Activated T-helper 1 cell treated with anti-CD3 and anti-CD28 coated beads, Interleukin-2, amount 50 U/mL, for 16 hours (primary cell): Measurements from ENCODE around the gene HMGCR.

ENCODE experiments used
- DNase-seq, 2 donors: peaks; one replicate each; pipeline ENCODE4 v3.0.0-alpha.2; 2020; ENCODE audit warnings: low read depth in 1 of 2, low spot score in 1 of 2

HMGCR gene

DNA sequence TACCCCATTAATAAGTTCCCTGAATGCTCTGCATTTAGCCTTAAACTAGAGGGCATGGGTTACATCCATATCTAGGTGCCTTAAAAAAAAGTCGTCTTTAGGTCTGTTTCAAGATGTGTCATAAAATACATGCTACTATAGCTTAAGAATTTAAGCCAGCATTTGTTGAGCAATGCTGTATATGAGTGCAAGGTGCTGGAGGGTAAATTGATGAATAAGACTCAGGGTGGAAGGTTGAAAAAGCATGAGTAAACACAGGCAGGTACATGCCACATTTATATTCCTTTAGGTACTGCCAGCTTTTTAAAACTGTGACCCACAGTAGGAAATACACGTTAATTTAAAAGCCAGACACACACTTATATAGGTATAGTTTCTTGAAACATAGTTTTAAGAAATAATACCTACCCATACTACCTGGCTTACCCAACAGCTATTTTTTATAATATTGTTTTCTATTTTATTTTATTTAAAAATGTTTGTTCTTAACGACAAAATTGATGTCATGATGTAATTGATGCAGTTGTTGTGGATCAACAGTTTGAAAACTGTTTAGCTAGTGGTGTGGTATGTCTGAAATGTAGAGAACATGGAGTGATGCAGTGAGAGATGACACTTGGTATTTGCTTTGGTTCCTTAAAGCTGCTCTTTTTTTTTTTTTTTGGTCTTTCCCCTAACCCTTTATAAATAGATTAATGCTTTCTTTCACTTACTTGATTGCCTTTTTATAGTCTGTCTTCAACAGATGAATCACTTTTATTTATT lies 3.9 kb downstream of the HMGCR start:
- DNase-seq: no peak

GRCh38 chr5:75341934-75342333 lies 4.9 kb downstream of the HMGCR start:
- no peak for DNase-seq

GRCh38 chr5:75342836-75343235 lies 5.8 kb downstream of the HMGCR start:
- DNase-seq: no peak

GRCh38 chr5:75348241-75348640 lies 11.2 kb downstream of the HMGCR start:
- DNase-seq: no peak

DNA sequence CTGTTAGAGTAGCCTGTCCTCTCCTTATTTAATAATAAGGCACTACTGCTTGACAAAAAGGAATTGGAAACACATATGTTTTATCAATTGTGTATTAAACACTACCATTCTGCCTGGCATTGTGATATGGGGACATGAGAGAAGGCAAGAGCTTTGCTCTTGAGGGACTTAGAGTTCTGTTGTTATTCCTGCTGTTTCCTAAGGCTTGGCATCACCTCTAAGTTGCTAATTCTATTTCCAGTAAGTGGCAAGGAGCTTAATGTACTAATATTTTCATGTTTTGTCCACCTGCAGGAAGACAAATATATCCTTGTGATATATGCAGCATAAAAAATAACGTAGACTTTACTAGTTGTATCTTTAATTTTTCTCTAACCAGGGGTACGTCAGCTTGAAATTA lies 12.6 kb downstream of the HMGCR start:
- DNase-seq: no peak

DNA sequence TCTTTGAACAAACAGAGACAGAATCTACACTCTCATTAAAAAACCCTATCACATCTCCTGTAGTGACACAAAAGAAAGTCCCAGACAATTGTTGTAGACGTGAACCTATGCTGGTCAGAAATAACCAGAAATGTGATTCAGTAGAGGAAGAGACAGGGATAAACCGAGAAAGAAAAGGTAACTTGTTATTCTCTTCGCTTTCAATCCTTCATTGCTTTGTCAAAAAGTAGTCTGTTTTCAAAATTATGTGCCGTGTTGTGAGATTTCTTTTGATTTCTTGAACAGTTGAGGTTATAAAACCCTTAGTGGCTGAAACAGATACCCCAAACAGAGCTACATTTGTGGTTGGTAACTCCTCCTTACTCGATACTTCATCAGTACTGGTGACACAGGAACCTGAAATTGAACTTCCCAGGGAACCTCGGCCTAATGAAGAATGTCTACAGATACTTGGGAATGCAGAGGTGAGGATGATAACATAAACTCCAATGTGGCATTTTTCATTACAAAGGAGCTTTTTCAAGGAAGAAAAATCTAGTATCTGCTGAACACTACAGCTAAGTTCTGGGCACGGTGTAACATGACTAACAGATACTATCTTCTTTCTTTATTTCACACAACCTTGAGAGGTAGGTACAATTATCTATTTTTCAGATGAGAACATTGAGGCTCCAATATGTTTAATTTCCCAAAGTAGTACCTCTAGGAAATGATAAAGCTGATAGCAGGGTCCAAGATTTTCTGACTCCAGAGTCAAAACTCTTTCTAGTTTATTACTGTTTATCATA lies 14.3 kb downstream of the HMGCR start:
- DNase-seq: no peak

DNA sequence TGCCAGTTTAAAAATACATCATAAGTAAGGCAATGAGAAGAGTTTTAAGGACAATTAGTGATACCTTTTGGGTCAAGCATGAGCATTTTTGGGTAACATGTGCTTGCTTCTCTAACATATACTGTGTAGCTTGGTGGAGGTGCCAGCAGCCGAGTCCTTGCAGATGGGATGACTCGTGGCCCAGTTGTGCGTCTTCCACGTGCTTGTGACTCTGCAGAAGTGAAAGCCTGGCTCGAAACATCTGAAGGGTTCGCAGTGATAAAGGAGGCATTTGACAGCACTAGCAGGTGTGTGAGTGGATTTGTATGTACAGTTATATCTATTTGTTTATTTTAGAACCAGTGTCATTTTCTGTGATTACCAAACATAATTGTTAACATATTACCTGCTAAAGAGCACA lies 18.2 kb downstream of the HMGCR start:
- no peak for DNase-seq

GRCh38 chr5:75356719-75357118 lies 19.7 kb downstream of the HMGCR start:
- DNase-seq: no peak

DNA sequence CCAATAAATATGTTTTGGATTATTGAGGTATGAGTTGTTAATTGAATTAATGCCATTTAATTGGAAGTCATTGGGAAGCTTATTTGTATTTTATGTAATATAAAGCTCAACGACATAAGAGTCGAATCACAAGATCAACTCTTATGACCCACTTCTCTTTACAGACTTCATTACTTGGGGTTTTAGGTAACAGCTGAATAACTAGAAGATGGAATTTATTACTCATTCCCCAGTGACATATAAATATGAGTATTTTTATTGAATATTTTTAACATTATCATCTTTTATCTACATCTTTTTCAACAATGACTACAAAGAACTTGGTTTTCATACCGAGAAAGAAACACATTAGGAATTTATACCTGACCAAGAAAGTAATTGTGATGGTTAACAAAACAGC lies 21.1 kb downstream of the HMGCR start:
- no peak for DNase-seq

DNA sequence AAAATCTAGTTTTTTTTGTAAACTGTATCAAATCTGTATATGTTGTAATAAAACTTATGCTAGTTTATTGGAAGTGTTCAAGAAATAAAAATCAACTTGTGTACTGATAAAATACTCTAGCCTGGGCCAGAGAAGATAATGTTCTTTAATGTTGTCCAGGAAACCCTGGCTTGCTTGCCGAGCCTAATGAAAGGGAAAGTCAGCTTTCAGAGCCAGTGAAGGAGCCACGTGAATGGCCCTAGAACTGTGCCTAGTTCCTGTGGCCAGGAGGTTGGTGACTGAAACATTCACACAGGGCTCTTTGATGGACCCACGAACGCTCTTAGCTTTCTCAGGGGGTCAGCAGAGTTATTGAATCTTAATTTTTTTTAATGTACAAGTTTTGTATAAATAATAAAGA lies 24.3 kb downstream of the HMGCR start:
- no peak for DNase-seq

- DNase-seq: no peak
These were observed 25.5 kb downstream of the HMGCR start for GRCh38 chr5:75362474-75362975.

GRCh38 chr5:75363111-75363510 lies 26.1 kb downstream of the HMGCR start:
- DNase-seq: no peak

DNA sequence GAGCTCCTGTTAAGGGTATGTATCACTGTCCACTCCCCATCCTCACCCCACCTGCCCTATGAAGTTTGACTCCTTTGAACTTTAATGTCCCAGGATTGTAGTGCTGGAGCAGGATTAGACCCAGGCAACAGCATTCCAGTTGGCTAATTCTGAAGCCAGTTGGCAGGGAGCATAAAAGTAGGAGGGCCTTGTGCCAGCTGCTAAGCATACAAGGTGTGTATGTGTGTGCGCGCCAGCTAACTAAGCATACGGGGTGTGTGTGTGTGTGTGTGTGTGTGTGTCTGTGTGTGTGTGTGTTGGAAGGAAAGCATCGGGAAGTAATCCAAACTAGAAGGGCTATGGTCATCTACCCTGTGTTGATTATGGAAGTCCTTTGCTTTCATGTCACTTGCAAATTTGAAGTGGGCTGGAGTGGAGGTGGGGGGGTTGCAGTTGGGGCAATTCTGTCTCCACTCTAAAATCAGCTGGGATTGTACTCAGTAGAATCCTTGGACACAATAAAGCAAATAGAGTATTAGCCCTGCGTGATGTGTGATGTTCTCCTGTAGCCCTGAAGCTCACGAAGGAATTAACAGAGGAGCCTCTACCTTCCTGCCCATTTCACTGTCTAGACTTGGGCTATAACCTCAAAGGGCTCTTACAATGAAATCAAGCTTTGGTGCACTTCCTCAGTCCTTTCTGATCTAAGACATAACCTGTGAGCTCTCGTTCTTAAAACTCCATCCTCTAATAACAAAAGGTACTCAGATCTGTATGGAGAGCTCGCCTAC lies 26.9 kb downstream of the HMGCR start:
- no peak for DNase-seq

GRCh38 chr5:75364571-75365280 lies 27.7 kb downstream of the HMGCR start:
- no peak for DNase-seq

DNA sequence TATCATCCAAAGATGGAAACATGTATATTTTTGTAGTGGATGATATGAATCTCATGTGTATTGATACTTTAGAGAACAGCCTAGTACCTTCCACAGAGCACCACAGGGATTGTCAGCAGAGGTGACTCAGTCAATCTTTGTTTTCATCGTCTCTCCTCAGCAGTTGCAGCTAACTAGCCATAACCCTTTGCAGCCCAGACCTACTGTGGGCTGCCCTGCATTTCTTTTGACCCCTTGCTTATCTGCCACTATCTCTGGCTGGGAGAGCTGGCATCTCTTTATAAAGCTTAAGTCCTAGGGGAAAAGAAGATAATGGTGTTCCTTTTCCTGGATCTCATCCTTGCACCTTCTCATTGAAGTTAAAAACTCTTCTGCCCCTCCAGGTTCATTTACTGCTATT lies 28.7 kb downstream of the HMGCR start:
- no peak for DNase-seq

- DNase-seq: no peak
These were observed 29.8 kb downstream of the HMGCR start for GRCh38 chr5:75366787-75367186.

GRCh38 chr5:75367401-75367800 lies 30.4 kb downstream of the HMGCR start:
- no peak for DNase-seq

GRCh38 chr5:75368391-75368790 lies 31.4 kb downstream of the HMGCR start:
- no peak for DNase-seq

GRCh38 chr5:75373862-75374261 lies 36.8 kb downstream of the HMGCR start:
- no peak for DNase-seq

DNA sequence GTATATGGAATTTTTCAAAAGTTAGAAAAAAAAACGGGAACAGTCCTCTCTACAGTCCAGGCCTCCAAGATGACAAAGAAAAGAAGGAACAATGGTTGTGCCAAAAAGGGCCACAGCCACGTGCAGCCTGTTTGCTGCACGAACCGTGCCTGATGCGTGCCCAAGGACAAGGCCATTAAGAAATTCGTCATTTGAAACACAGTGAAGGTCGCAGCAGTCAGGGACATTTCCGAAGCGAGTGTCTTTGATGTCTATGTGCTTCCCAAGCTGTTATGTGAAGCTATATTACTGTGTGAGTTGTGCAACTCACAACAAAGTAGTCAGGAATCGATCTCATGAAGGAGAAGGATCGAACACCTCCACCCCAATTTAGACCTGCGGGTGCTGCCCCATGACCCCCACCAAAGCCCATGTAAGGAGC lies 37.4 kb downstream of the HMGCR start:
- no peak for DNase-seq

- no peak for DNase-seq
These were observed 38.4 kb downstream of the HMGCR start for GRCh38 chr5:75375414-75375813.
